GM23248 (cell line): ENCODE data around the gene CLRN2. TPM values are rescaled to one million over a fixed set of nuclear protein-coding genes. Genes with fewer than 3 reads are reported as not detected.

ENCODE experiments used
- DNase-seq: peaks from one replicate; pipeline ENCODE4 v3.0.0-alpha.2; 2015
- H2AFZ ChIP-seq: fragments of 200-600 bp; sonication (generic); 2 replicates; pipeline ENCODE4 v1.6.1; 2016; ENCODE audit warnings: antibody characterized with exemption
- H3F3A ChIP-seq: fragments of 200-600 bp; sonication (generic); 2 replicates; pipeline ENCODE4 v1.6.1; 2016; ENCODE audit warnings: mild to moderate bottlenecking, antibody characterized with exemption, mixed run types; ENCODE audit not compliant: insufficient read depth
- H3K27ac ChIP-seq: fragments of 200-600 bp; sonication (generic); 2 replicates; pipeline ENCODE4 v1.5.1; 2016; ENCODE audit warnings: mild to moderate bottlenecking
- H3K27me3 ChIP-seq: fragments of 200-600 bp; sonication (generic); replicated peaks from 2 replicates; pipeline ENCODE4 v1.6.1; 2016; ENCODE audit warnings: mild to moderate bottlenecking; ENCODE audit not compliant: insufficient read depth
- H3K36me3 ChIP-seq: fragments of 200-600 bp; sonication (generic); 2 replicates; pipeline ENCODE4 v1.6.1; 2016; ENCODE audit warnings: low read depth, mild to moderate bottlenecking
- H3K4me1 ChIP-seq: fragments of 200-600 bp; sonication (generic); 2 replicates; pipeline ENCODE4 v1.6.1; 2016; ENCODE audit warnings: mild to moderate bottlenecking; ENCODE audit not compliant: insufficient read depth
- H3K4me2 ChIP-seq: fragments of 200-600 bp; sonication (generic); one replicate; pipeline ENCODE4 v1.6.1; 2016; ENCODE audit warnings: mild to moderate bottlenecking; ENCODE audit not compliant: unreplicated experiment
- H3K4me3 ChIP-seq: fragments of 200-600 bp; sonication (generic); 2 replicates; pipeline ENCODE4 v1.5.1; 2016; ENCODE audit warnings: mild to moderate bottlenecking
- H3K79me2 ChIP-seq: fragments of 200-600 bp; sonication (generic); 2 replicates; pipeline ENCODE4 v1.6.1; 2016; ENCODE audit warnings: mild to moderate bottlenecking; ENCODE audit not compliant: insufficient read depth
- H3K9ac ChIP-seq: fragments of 200-600 bp; sonication (generic); 2 replicates; pipeline ENCODE4 v1.6.1; 2016; ENCODE audit warnings: mild to moderate bottlenecking
- H3K9me2 ChIP-seq: fragments of 200-600 bp; sonication (generic); 2 replicates; pipeline ENCODE4 v1.6.1; 2016; ENCODE audit warnings: mixed run types, mild to moderate bottlenecking, moderate library complexity; ENCODE audit not compliant: insufficient read depth
- H3K9me3 ChIP-seq: fragments of 200-600 bp; sonication (generic); one replicate; pipeline ENCODE4 v1.6.1; 2017; ENCODE audit warnings: low read depth
- H4K20me1 ChIP-seq: fragments of 200-600 bp; sonication (generic); 2 replicates; pipeline ENCODE4 v1.6.0; 2016; ENCODE audit not compliant: insufficient read depth
- EZH2 ChIP-seq: fragments of 200-600 bp; sonication (generic); IDR thresholded peaks from 2 replicates; pipeline ENCODE4 v1.6.1; 2018; ENCODE audit warnings: antibody characterized with exemption, mild to moderate bottlenecking; ENCODE audit not compliant: insufficient read depth, poor library complexity, severe bottlenecking
- EZH2phosphoT487 ChIP-seq: fragments of 200-600 bp; sonication (generic); IDR thresholded peaks from 2 replicates; pipeline ENCODE4 v1.6.1; 2018; ENCODE audit warnings: antibody characterized with exemption, moderate library complexity, mild to moderate bottlenecking, low read depth; ENCODE audit not compliant: insufficient read depth
- WGBS, 2 experiments: methylation state at CpG; one replicate each; pipeline ENCODE4 v1.1.6; 2015 to 2017; ENCODE audit warnings: low lambda C conversion rate in 2 of 2, low coverage in 1 of 2; ENCODE audit errors: missing lambda C conversion rate in 2 of 2; 5-methylcytosine and 5-hydroxymethylcytosine counted together
- in situ Hi-C: fragments of 300-500 bp; cut with MboI; formaldehyde crosslinking; loops from 2 replicates; pipeline ENCODE4 v1.15.0; 2020
- polyA plus RNA-seq: library from polyadenylated mRNA; unstranded; fragments of >200 nt; fragmentation: Nextera tagmentation; extraction: Ambion mirVana; gene quantifications from 2 replicates; pipeline ENCODE4 v1.2.1, GENCODE V29; 2016
- total RNA-seq: library from RNA; depleted of rRNA; stranded (reverse); fragments of >200 nt; shearing (Covaris generic); gene quantifications from 2 replicates; pipeline ENCODE4 v1.2.3, GENCODE V29; 2014

The CLRN2 gene
- total and polyA plus RNA-seq, 2 experiments from 2014 or later, result not detected

GRCh38 chr4:17510582-17510981 lies 4.4 kb upstream of the CLRN2 start:
- peak overlapping the region; percentile 84 for H3K9ac ChIP-seq
- H3K36me3 ChIP-seq, result no peaks in the 10 kb centered on the region
- peak overlapping the region; percentile 94 for H3K4me2 ChIP-seq
- H4K20me1 ChIP-seq, result no peaks in the 10 kb centered on the region
- in situ Hi-C loops, result no loop called here
- DNase-seq, result no peak
- peak overlapping the region; percentile 91 for H3K4me3 ChIP-seq
- TF ChIP-seq EZH2phosphoT487 (no peak), EZH2 (no peak)
- H3K79me2 ChIP-seq, result peaks cover 26% of the 10 kb centered on the region
- H3K9me3 ChIP-seq, result no peaks in the 10 kb centered on the region
- H3K27me3 ChIP-seq, result peaks cover 8% of the 10 kb centered on the region; the same call in 1 of the 2 replicates
- 81 to 86% methylated on average over 3 of the region's 3 CpGs for WGBS, 2 experiments
- H3F3A ChIP-seq, result no peaks in the 10 kb centered on the region
- H3K9me2 ChIP-seq, result no peaks in the 10 kb centered on the region
- H3K4me1 ChIP-seq, result no peaks in the 10 kb centered on the region
- 0 out of 2 replicates have a peak overlapping the region, but pooled peaks have one; percentile 89 for H2AFZ ChIP-seq
- H3K27ac ChIP-seq, result no peak overlapping the region

- H3K27ac ChIP-seq, result peak overlapping the region; percentile 46
- H4K20me1 ChIP-seq, result no peaks in the 10 kb centered on the region
- peak overlapping the region; percentile 84 for H3K9ac ChIP-seq
- no peaks in the 10 kb centered on the region for H3K36me3 ChIP-seq
- WGBS, 2 experiments, result 4 to 6% methylated on average over 9 of the region's 9 CpGs
- DNase-seq, result peak; percentile 46
- peak overlapping the region; percentile 89 for H2AFZ ChIP-seq
- in situ Hi-C loops, result no loop called here
- H3K4me1 ChIP-seq, result no peaks in the 10 kb centered on the region
- H3K9me2 ChIP-seq, result no peaks in the 10 kb centered on the region
- no peak for TF ChIP-seq EZH2
- TF ChIP-seq EZH2phosphoT487, result no peak
- H3K79me2 ChIP-seq, result peaks cover 26% of the 10 kb centered on the region
- peaks cover 12% of the 10 kb centered on the region; the same call in 1 of the 2 replicates for H3K27me3 ChIP-seq
- H3K4me3 ChIP-seq, result peak overlapping the region; percentile 91
- no peaks in the 10 kb centered on the region for H3K9me3 ChIP-seq
- H3K4me2 ChIP-seq, result peak overlapping the region; percentile 94
- no peaks in the 10 kb centered on the region for H3F3A ChIP-seq
Measured at GRCh38 chr4:17511051-17511450, 3.9 kb upstream of the CLRN2 start.

DNA sequence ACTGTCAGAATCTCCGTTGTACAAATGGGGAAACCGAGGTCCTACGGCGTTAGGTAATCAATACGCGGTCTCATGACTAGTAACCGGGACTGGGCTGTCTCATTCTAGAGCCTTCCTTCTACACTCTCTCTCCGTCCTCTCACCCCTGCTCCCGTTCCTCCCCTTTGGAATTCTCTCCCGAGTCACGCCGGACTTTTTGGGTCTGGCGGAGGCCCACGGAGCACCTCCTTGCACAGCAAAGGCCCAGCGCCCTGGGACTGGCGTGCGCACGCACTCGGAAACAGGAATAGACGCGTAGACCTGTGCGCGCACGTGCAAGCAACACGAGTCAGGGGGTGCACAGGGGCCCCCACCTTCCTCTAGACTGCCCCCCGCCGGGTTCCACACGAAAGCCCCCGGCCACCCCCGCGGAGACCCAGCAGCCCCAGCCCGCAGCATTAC lies 3.4 kb upstream of the CLRN2 start:
- Histone ChIP-seq H4K20me1 (no peaks in the 10 kb centered on the region), H3K36me3 (no peaks in the 10 kb centered on the region), H3K9me2 (no peaks in the 10 kb centered on the region), H3K27me3 (peaks cover 17% of the 10 kb centered on the region), H3K9me3 (no peaks in the 10 kb centered on the region), H3K79me2 (peaks cover 26% of the 10 kb centered on the region), H3F3A (no peaks in the 10 kb centered on the region), H3K4me2 (peak overlapping the region; percentile 94), H3K27ac (peak overlapping the region; percentile 46), H2AFZ (peak overlapping the region; percentile 89), H3K4me1 (no peaks in the 10 kb centered on the region), H3K9ac (peak overlapping the region; percentile 84), H3K4me3 (peak overlapping the region; percentile 91)
- TF ChIP-seq EZH2phosphoT487, result no peak
- 1% methylated on average over 25 to 32 of the region's 32 CpGs for WGBS, 2 experiments
- peak; percentile 78 for DNase-seq
- in situ Hi-C loops, result no loop called here

- H3F3A ChIP-seq, result no peaks in the 10 kb centered on the region
- peak within 1 kb of the TSS; percentile 89 for H2AFZ ChIP-seq
- TF ChIP-seq EZH2 (no peak), EZH2phosphoT487 (no peak)
- H3K9me2 ChIP-seq, result no peaks in the 10 kb centered on the region
- H4K20me1 ChIP-seq, result no peaks in the 10 kb centered on the region
- no peaks in the 10 kb centered on the region for H3K9me3 ChIP-seq
- H3K27me3 ChIP-seq, result peaks cover 23% of the 10 kb centered on the region
- H3K79me2 ChIP-seq, result peaks cover 23% of the 10 kb centered on the region
- no peaks in the 10 kb centered on the region for H3K4me1 ChIP-seq
- peak within 1 kb of the TSS; percentile 94 for H3K4me2 ChIP-seq
- peak within 1 kb of the TSS; percentile 46 for H3K27ac ChIP-seq
- DNase-seq, result peak; percentile 87
- H3K4me3 ChIP-seq, result peak within 1 kb of the TSS; percentile 91
- 1 to 2% methylated on average over 28 to 60 of the region's 65 CpGs for WGBS, 2 experiments
- in situ Hi-C loops, result no loop called here
- no peaks in the 10 kb centered on the region for H3K36me3 ChIP-seq
- H3K9ac ChIP-seq, result peak within 1 kb of the TSS; percentile 84
Measured at GRCh38 chr4:17511950-17512795, 2.8 kb upstream of the CLRN2 start, which contains the start of gene QDPR. TSS of gene QDPR (minus strand) at chr4:17512090. CDS start at chr4:17512054, 36 bp downstream.
